PFSK-1 (cell line): ENCODE results near the gene ATRNL1.

Experiments
- FOXP2 ChIP-seq: optimal IDR thresholded peaks from 2 replicates; pipeline ENCODE3; 2011; ENCODE audit warnings: borderline replicate concordance, control low read depth, inconsistent platforms; ENCODE audit not compliant: insufficient read depth; ENCODE audit errors: extremely low read length, extremely low read depth
- POLR2AphosphoS5 ChIP-seq: IDR thresholded peaks from 2 replicates; pipeline ENCODE4 v1.6.1; 2012; ENCODE audit warnings: low read depth, mild to moderate bottlenecking, control low read depth, low read length, moderate library complexity
- SIN3A ChIP-seq: IDR thresholded peaks from 2 replicates; pipeline ENCODE4 v1.6.1; 2012; ENCODE audit warnings: mild to moderate bottlenecking, low read length, moderate library complexity, borderline replicate concordance; ENCODE audit not compliant: insufficient read depth
- TAF1 ChIP-seq: IDR thresholded peaks from 2 replicates; pipeline ENCODE4 v1.6.1; 2012; ENCODE audit warnings: low read length, control low read depth, borderline replicate concordance; ENCODE audit not compliant: insufficient read depth
- TF ChIP-seq, protein P1 (sequence below), 2 experiments: IDR thresholded peaks; 2 replicates each; pipeline versions ENCODE4 v1.6.1 to v1.8.0; 2011 to 2012; ENCODE audit warnings: low read depth in 2 of 2, low read length in 2 of 2, control low read depth in 1 of 2, inconsistent platforms in 1 of 2, mild to moderate bottlenecking in 1 of 2, moderate library complexity in 1 of 2; ENCODE audit not compliant: insufficient read depth in 1 of 2

ATRNL1 gene

DNA sequence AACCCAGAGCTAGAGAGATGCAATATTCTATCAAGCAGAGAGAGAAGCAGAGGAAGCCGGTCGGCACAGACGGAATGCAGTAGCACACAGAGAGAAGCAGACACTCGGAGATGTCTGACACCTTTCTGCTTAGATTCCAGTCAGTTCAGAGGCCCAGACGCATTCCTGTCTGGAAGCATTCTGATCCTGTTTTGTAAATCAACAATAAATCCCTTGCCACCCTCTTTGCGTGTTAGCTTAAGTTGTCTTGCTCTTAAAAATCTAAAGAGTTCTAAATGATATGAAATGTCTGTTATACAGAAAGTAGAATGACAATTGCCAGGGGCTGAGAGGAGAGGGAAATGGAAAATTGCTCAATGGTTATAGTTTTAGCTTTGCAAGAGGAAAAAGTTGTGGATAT is 27.4 kb upstream of the ATRNL1 start:
- TF ChIP-seq FOXP2, result no peak
- TF ChIP-seq, protein P1, sequence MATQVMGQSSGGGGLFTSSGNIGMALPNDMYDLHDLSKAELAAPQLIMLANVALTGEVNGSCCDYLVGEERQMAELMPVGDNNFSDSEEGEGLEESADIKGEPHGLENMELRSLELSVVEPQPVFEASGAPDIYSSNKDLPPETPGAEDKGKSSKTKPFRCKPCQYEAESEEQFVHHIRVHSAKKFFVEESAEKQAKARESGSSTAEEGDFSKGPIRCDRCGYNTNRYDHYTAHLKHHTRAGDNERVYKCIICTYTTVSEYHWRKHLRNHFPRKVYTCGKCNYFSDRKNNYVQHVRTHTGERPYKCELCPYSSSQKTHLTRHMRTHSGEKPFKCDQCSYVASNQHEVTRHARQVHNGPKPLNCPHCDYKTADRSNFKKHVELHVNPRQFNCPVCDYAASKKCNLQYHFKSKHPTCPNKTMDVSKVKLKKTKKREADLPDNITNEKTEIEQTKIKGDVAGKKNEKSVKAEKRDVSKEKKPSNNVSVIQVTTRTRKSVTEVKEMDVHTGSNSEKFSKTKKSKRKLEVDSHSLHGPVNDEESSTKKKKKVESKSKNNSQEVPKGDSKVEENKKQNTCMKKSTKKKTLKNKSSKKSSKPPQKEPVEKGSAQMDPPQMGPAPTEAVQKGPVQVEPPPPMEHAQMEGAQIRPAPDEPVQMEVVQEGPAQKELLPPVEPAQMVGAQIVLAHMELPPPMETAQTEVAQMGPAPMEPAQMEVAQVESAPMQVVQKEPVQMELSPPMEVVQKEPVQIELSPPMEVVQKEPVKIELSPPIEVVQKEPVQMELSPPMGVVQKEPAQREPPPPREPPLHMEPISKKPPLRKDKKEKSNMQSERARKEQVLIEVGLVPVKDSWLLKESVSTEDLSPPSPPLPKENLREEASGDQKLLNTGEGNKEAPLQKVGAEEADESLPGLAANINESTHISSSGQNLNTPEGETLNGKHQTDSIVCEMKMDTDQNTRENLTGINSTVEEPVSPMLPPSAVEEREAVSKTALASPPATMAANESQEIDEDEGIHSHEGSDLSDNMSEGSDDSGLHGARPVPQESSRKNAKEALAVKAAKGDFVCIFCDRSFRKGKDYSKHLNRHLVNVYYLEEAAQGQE (IDR thresholded peaks at IDR 0.05; ENCODE audit: insufficient read depth in 1 of 2, low read depth in 2 of 2, low read length in 2 of 2), result no peak

DNA sequence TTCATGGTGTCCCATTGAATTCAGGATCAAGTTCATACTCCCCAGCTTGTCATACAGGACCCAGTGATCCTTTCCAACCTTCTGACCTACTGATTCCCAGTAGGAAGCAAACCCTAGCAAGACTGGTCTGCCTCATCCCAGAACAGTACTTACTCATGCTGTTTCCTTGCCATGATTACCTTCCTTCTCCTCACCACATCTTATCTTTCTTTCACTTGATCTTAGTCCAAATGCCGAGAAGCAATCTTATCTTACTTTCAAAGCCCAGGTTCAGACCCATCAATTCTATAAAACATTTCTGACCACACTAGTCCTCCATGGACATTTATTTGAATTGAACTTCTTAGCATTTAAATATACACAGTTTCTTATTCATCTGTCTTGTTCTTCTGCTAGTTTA is 26.6 kb upstream of the ATRNL1 start:
- TF ChIP-seq SIN3A (no peak), FOXP2 (no peak), POLR2AphosphoS5 (no peak), TAF1 (no peak)
- TF ChIP-seq, protein P1 (IDR thresholded peaks at IDR 0.05; ENCODE audit: insufficient read depth in 1 of 2, low read depth in 2 of 2, low read length in 2 of 2), result no peak

DNA sequence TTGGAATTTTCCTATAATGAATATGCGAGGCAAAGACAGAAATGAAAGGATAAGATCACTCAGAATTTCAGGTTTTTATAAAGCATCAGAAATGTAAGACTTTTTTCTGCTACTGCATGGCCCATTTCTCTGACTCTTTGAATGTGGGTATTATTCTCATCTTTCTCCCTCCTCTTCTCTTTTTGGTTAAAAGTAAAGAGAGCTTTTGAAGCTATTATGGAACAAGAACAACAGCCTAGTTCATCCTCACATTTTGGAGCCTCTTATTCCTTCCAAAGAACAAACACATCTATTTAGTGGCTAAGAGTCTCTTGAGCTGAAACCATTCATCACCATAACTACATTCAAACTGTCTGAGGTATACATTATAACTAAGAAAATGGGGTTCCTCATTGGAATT is 19.4 kb upstream of the ATRNL1 start:
- no peak for TF ChIP-seq FOXP2
- no peak for TF ChIP-seq SIN3A
- TF ChIP-seq POLR2AphosphoS5, result no peak
- no peak for TF ChIP-seq TAF1
- TF ChIP-seq, protein P1 (IDR thresholded peaks at IDR 0.05; ENCODE audit: insufficient read depth in 1 of 2, low read depth in 2 of 2, low read length in 2 of 2), result no peak

DNA sequence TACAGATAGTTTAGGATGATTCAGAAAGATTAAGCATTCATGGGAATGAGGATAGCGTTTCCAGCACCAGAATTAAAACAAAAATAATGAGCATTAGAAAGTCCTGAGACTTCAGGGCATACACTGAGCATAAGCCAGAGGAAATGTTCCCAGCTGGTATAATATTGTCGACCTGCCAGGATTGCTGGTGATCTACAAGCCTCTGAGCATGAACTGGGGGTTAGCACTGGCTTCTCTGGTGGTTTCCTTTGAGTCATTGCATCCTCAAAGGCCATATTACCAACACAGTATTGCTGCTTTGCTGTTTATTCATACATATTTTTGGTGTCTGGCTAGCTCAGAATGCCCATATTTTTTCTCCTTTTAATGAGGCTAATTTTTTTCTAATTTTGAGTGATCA is 10.7 kb upstream of the ATRNL1 start:
- TF ChIP-seq TAF1, result no peak
- TF ChIP-seq, protein P1 (IDR thresholded peaks at IDR 0.05; ENCODE audit: insufficient read depth in 1 of 2, low read depth in 2 of 2, low read length in 2 of 2), result no peak
- no peak for TF ChIP-seq FOXP2
- no peak for TF ChIP-seq POLR2AphosphoS5
- no peak for TF ChIP-seq SIN3A

DNA sequence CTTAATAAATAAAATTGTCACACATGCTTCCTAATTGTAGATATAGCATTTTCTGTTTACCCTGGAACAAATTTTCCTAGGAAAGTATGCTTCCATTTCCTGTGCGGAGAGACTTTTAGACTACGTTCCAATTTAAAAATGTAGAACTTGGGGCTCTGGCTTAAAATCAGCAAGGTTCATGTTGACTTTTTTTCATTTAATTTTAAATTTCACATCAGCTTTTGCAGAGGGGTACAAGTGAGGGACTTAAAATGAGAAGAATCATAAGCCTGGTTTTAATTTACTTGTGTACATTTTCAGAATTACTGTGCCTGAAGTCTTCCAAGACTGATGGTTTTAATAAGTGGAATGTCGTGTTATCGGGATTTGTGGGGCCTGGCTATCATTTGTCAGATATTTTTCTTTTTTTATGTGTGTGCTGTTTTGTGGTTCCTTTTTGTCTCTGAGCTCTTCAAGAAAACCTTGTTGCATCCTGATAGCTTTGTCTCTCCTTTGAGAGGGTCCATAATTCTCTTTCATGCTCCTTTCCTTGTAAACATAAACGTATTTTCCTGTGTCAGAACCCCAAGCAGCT is 8.8 kb upstream of the ATRNL1 start:
- TF ChIP-seq POLR2AphosphoS5 (no peak), FOXP2 (no peak), TAF1 (no peak), SIN3A (no peak)
- TF ChIP-seq, protein P1 (IDR thresholded peaks at IDR 0.05; ENCODE audit: insufficient read depth in 1 of 2, low read depth in 2 of 2, low read length in 2 of 2), result no peak
